PFSK-1 (cell line): Measurements from ENCODE around the gene ATAT1.

ENCODE experiments used
- FOXP2 ChIP-seq: optimal IDR thresholded peaks from 2 replicates; pipeline ENCODE3; 2011; ENCODE audit warnings: borderline replicate concordance, control low read depth, inconsistent platforms; ENCODE audit not compliant: insufficient read depth; ENCODE audit errors: extremely low read length, extremely low read depth
- POLR2AphosphoS5 ChIP-seq: IDR thresholded peaks from 2 replicates; pipeline ENCODE4 v1.6.1; 2012; ENCODE audit warnings: low read depth, mild to moderate bottlenecking, control low read depth, low read length, moderate library complexity
- REST ChIP-seq, 2 experiments: IDR thresholded peaks; 2 replicates each; pipeline versions ENCODE4 v1.6.1 to v1.8.0; 2011 to 2012; ENCODE audit warnings: low read depth in 2 of 2, low read length in 2 of 2, control low read depth in 1 of 2, inconsistent platforms in 1 of 2, mild to moderate bottlenecking in 1 of 2, moderate library complexity in 1 of 2; ENCODE audit not compliant: insufficient read depth in 1 of 2
- SIN3A ChIP-seq: IDR thresholded peaks from 2 replicates; pipeline ENCODE4 v1.6.1; 2012; ENCODE audit warnings: mild to moderate bottlenecking, low read length, moderate library complexity, borderline replicate concordance; ENCODE audit not compliant: insufficient read depth
- TAF1 ChIP-seq: IDR thresholded peaks from 2 replicates; pipeline ENCODE4 v1.6.1; 2012; ENCODE audit warnings: low read length, control low read depth, borderline replicate concordance; ENCODE audit not compliant: insufficient read depth

DNA sequence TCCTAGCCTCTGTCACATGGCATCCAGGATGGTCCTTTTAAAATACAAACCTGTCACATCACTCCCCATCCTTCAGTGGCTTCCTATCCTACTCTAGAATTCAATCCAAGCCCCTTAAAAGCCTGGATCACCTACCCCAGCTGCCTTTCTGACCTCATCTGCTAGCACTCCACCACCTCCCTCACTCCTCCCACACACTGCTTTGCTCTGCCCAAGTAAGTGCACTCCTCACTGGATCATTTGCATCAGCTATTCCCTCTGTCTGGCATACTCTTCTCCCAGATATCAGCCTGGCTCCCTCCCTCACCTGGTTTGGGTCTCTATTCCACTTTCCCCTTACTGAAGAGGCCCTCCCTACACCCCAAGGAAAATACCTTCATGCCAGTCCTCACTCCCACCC is 30.8 kb downstream of the ATAT1 start:
- no peak for TF ChIP-seq SIN3A
- TF ChIP-seq TAF1 = no peak
- TF ChIP-seq REST (IDR thresholded peaks at IDR 0.05; ENCODE audit: insufficient read depth in 1 of 2, low read depth in 2 of 2, low read length in 2 of 2) = no peak
- TF ChIP-seq POLR2AphosphoS5 = no peak
- no peak for TF ChIP-seq FOXP2
